Measurements from ENCODE around the gene CYFIP1. TPM values are rescaled to one million over a fixed set of nuclear protein-coding genes. Genes with fewer than 3 reads are reported as not detected.

Gene CYFIP1
- total RNA-seq, 1 experiment from 2014 or later: 143 TPM

GRCh38 chr15:22919171-22919570 lies 61.0 kb downstream of the CYFIP1 start (continued):
- TF ChIP-seq CTCF (IDR thresholded peaks at IDR 0.05 in 2 of 3, conservative IDR thresholded peaks at IDR 0.05 in 1 of 3; ENCODE audit: borderline replicate concordance in 1 of 3, insufficient read depth in 1 of 3, low read depth in 2 of 3, low read length in 2 of 3): no peak

- CTCF ChIA-PET: no interaction called here
- Histone ChIP-seq H3K36me3 (ENCODE audit: control insufficient read depth in 1 of 2, insufficient read depth in 2 of 2, low read length in 2 of 2) (peaks cover 3 to 17% of the 10 kb centered on the region in 2 experiments; a peak in 3 of 4 replicates), H2AFZ (ENCODE audit: low read depth, low read length, poor library complexity, severe bottlenecking) (no peak overlapping the region), H4K20me1 (ENCODE audit: insufficient read depth) (no peaks in the 10 kb centered on the region), H3K9me2 (ENCODE audit: insufficient read depth) (no peaks in the 10 kb centered on the region), H3K4me2 (ENCODE audit: low read length) (peak overlapping the region; percentile 62), H3K27ac (ENCODE audit: low read depth, low read length) (no peak overlapping the region), H3K27me3 (ENCODE audit: insufficient read depth, low read length) (no peaks in the 10 kb centered on the region), H3K79me2 (ENCODE audit: insufficient read depth, low read length) (no peaks in the 10 kb centered on the region), H3K4me3 (replicated peaks in 1 of 2; ENCODE audit: low read depth in 1 of 2, low read length in 2 of 2) (no peak overlapping the region), H3K4me1 (ENCODE audit: control insufficient read depth in 1 of 2, insufficient read depth in 2 of 2, low read length in 2 of 2) (peaks cover 10 to 34% of the 10 kb centered on the region in 2 experiments), H3K9ac (ENCODE audit: low read length) (no peak overlapping the region), H3K9me3 (ENCODE audit: control insufficient read depth in 1 of 2, insufficient read depth in 1 of 2, low read depth in 1 of 2, low read length in 2 of 2) (no peaks in the 10 kb centered on the region)
- DNase-seq (ENCODE audit: low read depth, low spot score) (no peak), ATAC-seq (no peak)
- RAD21 ChIA-PET (ENCODE audit: low non-redundant PET in 1 of 2, low total read pairs in 2 of 2, uncharacterized antibody in 2 of 2, unreplicated experiment in 2 of 2): no interaction called here
- POLR2A ChIA-PET: no interaction called here
- intact Hi-C loops (cut with micrococcal nuclease): no loop called here
- no TSS peak for BruUV-seq (replicated peaks)
- TF ChIP-seq FOSL1 (IDR thresholded peaks at IDR 0.05; ENCODE audit: low read depth) (no peak), ZBTB33 (IDR thresholded peaks at IDR 0.05; ENCODE audit: extremely low read depth, insufficient replicate concordance, low read length) (no peak), REST (IDR thresholded peaks at IDR 0.05; ENCODE audit: low read depth) (no peak), EZH2 (IDR thresholded peaks at IDR 0.05) (no peak), EGR1 (IDR thresholded peaks at IDR 0.05; ENCODE audit: low read depth) (no peak), ZNF274 (IDR thresholded peaks at IDR 0.05; ENCODE audit: low read depth, low read length) (no peak), CBX3 (IDR thresholded peaks at IDR 0.05; ENCODE audit: low read depth) (no peak), ZFX (IDR thresholded peaks at IDR 0.05) (no peak), ATF3 (IDR thresholded peaks at IDR 0.05) (no peak), CEBPB (IDR thresholded peaks at IDR 0.05; ENCODE audit: low read depth) (no peak), ELF1 (IDR thresholded peaks at IDR 0.05; ENCODE audit: borderline replicate concordance, low read depth) (no peak), CTCF (IDR thresholded peaks at IDR 0.05 in 2 of 3, conservative IDR thresholded peaks at IDR 0.05 in 1 of 3; ENCODE audit: borderline replicate concordance in 1 of 3, insufficient read depth in 1 of 3, low read depth in 2 of 3, low read length in 2 of 3) (no peak), YY1 (IDR thresholded peaks at IDR 0.05; ENCODE audit: extremely low read depth, insufficient replicate concordance, low read depth, low read length) (no peak), POLR2A (IDR thresholded peaks at IDR 0.05; ENCODE audit: borderline replicate concordance, extremely low read depth, insufficient read depth, insufficient read length) (no peak)
Observed at GRCh38 chr15:22918596-22919140, 61.5 kb downstream of the CYFIP1 start.

Measured in HCT116 (cell line).